Neural progenitor cell (in vitro differentiated cells): ENCODE measurements around the gene TXNDC11. TPM values are rescaled to one million over a fixed set of nuclear protein-coding genes. Genes with fewer than 3 reads are reported as not detected.

Source experiments
- DNase-seq: peaks from one replicate; pipeline ENCODE4 v3.0.0-alpha.2; 2016; ENCODE audit warnings: low spot score
- H2AFZ ChIP-seq: fragments of 200-600 bp; sonication (generic); replicated peaks from 2 replicates; pipeline ENCODE4 v1.6.1; 2016; ENCODE audit warnings: antibody characterized with exemption
- H3F3A ChIP-seq: fragments of 200-600 bp; sonication (generic); 2 replicates; pipeline ENCODE4 v1.6.1; 2016; ENCODE audit warnings: antibody characterized with exemption, low read depth
- H3K27ac ChIP-seq: fragments of 200-600 bp; sonication (generic); 2 replicates; pipeline ENCODE4 v1.5.1; 2016; ENCODE audit warnings: mild to moderate bottlenecking
- H3K27me3 ChIP-seq: fragments of 200-600 bp; sonication (generic); 2 replicates; pipeline ENCODE4 v1.6.1; 2016; ENCODE audit warnings: mild to moderate bottlenecking, moderate library complexity
- H3K36me3 ChIP-seq: fragments of 200-600 bp; sonication (generic); 2 replicates; pipeline ENCODE4 v1.5.1; 2016
- H3K4me1 ChIP-seq: fragments of 200-600 bp; sonication (generic); 2 replicates; pipeline ENCODE4 v1.6.1; 2016; ENCODE audit warnings: mixed run types
- H3K4me2 ChIP-seq: fragments of 200-600 bp; sonication (generic); 2 replicates; pipeline ENCODE4 v1.6.1; 2016
- H3K4me3 ChIP-seq: fragments of 200-600 bp; sonication (generic); 2 replicates; pipeline ENCODE4 v1.5.1; 2016
- H3K79me2 ChIP-seq: fragments of 200-600 bp; sonication (generic); 2 replicates; pipeline ENCODE4 v1.6.1; 2016; ENCODE audit warnings: low read depth
- H3K9ac ChIP-seq: fragments of 200-600 bp; sonication (generic); 2 replicates; pipeline ENCODE4 v1.6.1; 2016
- H3K9me3 ChIP-seq: fragments of 200-600 bp; sonication (generic); 2 replicates; pipeline ENCODE4 v1.5.1; 2016; ENCODE audit warnings: low read depth
- H4K20me1 ChIP-seq: fragments of 200-600 bp; sonication (generic); 2 replicates; pipeline ENCODE4 v1.6.1; 2016; ENCODE audit warnings: low read depth
- H3K27ac Mint-ChIP-seq: 3 replicates; pipeline ENCODE4 v1.8.0; 2021; ENCODE audit warnings: mixed read lengths
- H3K27me3 Mint-ChIP-seq: 2 replicates; pipeline ENCODE4 v1.8.0; 2022; ENCODE audit warnings: low read depth, mild to moderate bottlenecking, inconsistent platforms, moderate library complexity, mixed read lengths; ENCODE audit not compliant: insufficient read depth
- H3K36me3 Mint-ChIP-seq: 3 replicates; pipeline ENCODE4 v1.8.0; 2021; ENCODE audit warnings: mixed read lengths
- H3K4me1 Mint-ChIP-seq: 3 replicates; pipeline ENCODE4 v1.8.0; 2021; ENCODE audit warnings: mixed read lengths
- H3K4me3 Mint-ChIP-seq: 3 replicates; pipeline ENCODE4 v1.8.0; 2021; ENCODE audit warnings: mild to moderate bottlenecking, moderate library complexity, mixed read lengths
- H3K9me3 Mint-ChIP-seq: 3 replicates; pipeline ENCODE4 v1.8.0; 2020; ENCODE audit warnings: mixed read lengths
- EZH2 ChIP-seq: fragments of 200-600 bp; sonication (generic); IDR thresholded peaks from 2 replicates; pipeline ENCODE4 v1.6.1; 2017; ENCODE audit warnings: antibody characterized with exemption, mild to moderate bottlenecking, moderate library complexity
- EZH2phosphoT487 ChIP-seq: fragments of 200-600 bp; sonication (generic); IDR thresholded peaks from 2 replicates; pipeline ENCODE4 v1.6.1; 2017; ENCODE audit warnings: antibody characterized with exemption
- total RNA-seq: library from RNA; depleted of rRNA; stranded (reverse); fragments of >200 nt; gene quantifications from 2 replicates; pipeline ENCODE4 v1.2.3, GENCODE V29; 2015; ENCODE audit warnings: low replicate concordance
- TF ChIP-seq, protein P1 (sequence below): fragments of 200-600 bp; sonication (generic); IDR thresholded peaks from 2 replicates; pipeline ENCODE4 v1.5.1; 2017; ENCODE audit warnings: antibody characterized with exemption, mild to moderate bottlenecking

TXNDC11 gene
- total RNA-seq, 1 donor from 2014 or later: 7.4 TPM

GRCh38 chr16:11716336-11716735 is 26.3 kb downstream of the TXNDC11 start:
- Mint-ChIP-seq H3K27ac (no peak overlapping the region), H3K27me3 (peaks cover 2% of the 10 kb centered on the region), H3K4me3 (no peak overlapping the region), H3K36me3 (peaks cover 13% of the 10 kb centered on the region), H3K4me1 (peaks cover 2% of the 10 kb centered on the region), H3K9me3 (no peaks in the 10 kb centered on the region)
- H3K79me2 ChIP-seq: no peaks in the 10 kb centered on the region
- no peaks in the 10 kb centered on the region for H3K27me3 ChIP-seq
- no peaks in the 10 kb centered on the region for H3F3A ChIP-seq
- H3K9me3 ChIP-seq: no peaks in the 10 kb centered on the region
- no peak for DNase-seq
- H2AFZ ChIP-seq: no peak overlapping the region
- no peaks in the 10 kb centered on the region for H3K36me3 ChIP-seq
- no peaks in the 10 kb centered on the region for H4K20me1 ChIP-seq
- TF ChIP-seq EZH2 (no peak), EZH2phosphoT487 (no peak)
- TF ChIP-seq, protein P1, sequence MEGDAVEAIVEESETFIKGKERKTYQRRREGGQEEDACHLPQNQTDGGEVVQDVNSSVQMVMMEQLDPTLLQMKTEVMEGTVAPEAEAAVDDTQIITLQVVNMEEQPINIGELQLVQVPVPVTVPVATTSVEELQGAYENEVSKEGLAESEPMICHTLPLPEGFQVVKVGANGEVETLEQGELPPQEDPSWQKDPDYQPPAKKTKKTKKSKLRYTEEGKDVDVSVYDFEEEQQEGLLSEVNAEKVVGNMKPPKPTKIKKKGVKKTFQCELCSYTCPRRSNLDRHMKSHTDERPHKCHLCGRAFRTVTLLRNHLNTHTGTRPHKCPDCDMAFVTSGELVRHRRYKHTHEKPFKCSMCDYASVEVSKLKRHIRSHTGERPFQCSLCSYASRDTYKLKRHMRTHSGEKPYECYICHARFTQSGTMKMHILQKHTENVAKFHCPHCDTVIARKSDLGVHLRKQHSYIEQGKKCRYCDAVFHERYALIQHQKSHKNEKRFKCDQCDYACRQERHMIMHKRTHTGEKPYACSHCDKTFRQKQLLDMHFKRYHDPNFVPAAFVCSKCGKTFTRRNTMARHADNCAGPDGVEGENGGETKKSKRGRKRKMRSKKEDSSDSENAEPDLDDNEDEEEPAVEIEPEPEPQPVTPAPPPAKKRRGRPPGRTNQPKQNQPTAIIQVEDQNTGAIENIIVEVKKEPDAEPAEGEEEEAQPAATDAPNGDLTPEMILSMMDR: no peak
- H3K9ac ChIP-seq: peak overlapping the region; percentile 2
- no peaks in the 10 kb centered on the region for H3K4me1 ChIP-seq
- no peak overlapping the region for H3K27ac ChIP-seq
- H3K4me3 ChIP-seq: no peak overlapping the region
- H3K4me2 ChIP-seq: no peak overlapping the region

- no peaks in the 10 kb centered on the region for H3K9me3 ChIP-seq
- Mint-ChIP-seq H3K4me1 (peaks cover 2% of the 10 kb centered on the region), H3K27me3 (peaks cover 3% of the 10 kb centered on the region), H3K27ac (no peak overlapping the region), H3K9me3 (no peaks in the 10 kb centered on the region), H3K4me3 (no peak overlapping the region), H3K36me3 (peaks cover 13% of the 10 kb centered on the region)
- TF ChIP-seq EZH2phosphoT487 (no peak), EZH2 (no peak)
- TF ChIP-seq, protein P1: no peak
- H4K20me1 ChIP-seq: no peaks in the 10 kb centered on the region
- H3K27me3 ChIP-seq: no peaks in the 10 kb centered on the region
- H3K9ac ChIP-seq: no peak overlapping the region
- H3F3A ChIP-seq: no peaks in the 10 kb centered on the region
- H3K4me1 ChIP-seq: no peaks in the 10 kb centered on the region
- no peak overlapping the region for H2AFZ ChIP-seq
- no peak overlapping the region for H3K27ac ChIP-seq
- no peaks in the 10 kb centered on the region for H3K36me3 ChIP-seq
- no peak overlapping the region for H3K4me3 ChIP-seq
- DNase-seq: no peak
- H3K4me2 ChIP-seq: no peak overlapping the region
- H3K79me2 ChIP-seq: no peaks in the 10 kb centered on the region
These were observed 27.3 kb downstream of the TXNDC11 start for GRCh38 chr16:11715246-11715947.

GRCh38 chr16:11712122-11712521 is 30.5 kb downstream of the TXNDC11 start:
- no peaks in the 10 kb centered on the region for H3K9me3 ChIP-seq
- H3K4me2 ChIP-seq: no peak overlapping the region
- H3K27ac Mint-ChIP-seq: no peak overlapping the region
- H3K27me3 ChIP-seq: no peaks in the 10 kb centered on the region
- no peak for DNase-seq
- H3K4me3 ChIP-seq: no peak overlapping the region
- peaks cover 9% of the 10 kb centered on the region for H3K36me3 Mint-ChIP-seq
- no peaks in the 10 kb centered on the region for H3K9me3 Mint-ChIP-seq
- H3K4me1 ChIP-seq: no peaks in the 10 kb centered on the region
- no peaks in the 10 kb centered on the region for H3K36me3 ChIP-seq
- no peaks in the 10 kb centered on the region for H3F3A ChIP-seq
- H3K27me3 Mint-ChIP-seq: peaks cover 4% of the 10 kb centered on the region
- H3K4me1 Mint-ChIP-seq: peaks cover 2% of the 10 kb centered on the region
- H3K79me2 ChIP-seq: no peaks in the 10 kb centered on the region
- H2AFZ ChIP-seq: no peak overlapping the region
- no peak for TF ChIP-seq EZH2
- TF ChIP-seq EZH2phosphoT487: no peak
- TF ChIP-seq, protein P1: no peak
- no peaks in the 10 kb centered on the region for H4K20me1 ChIP-seq
- H3K4me3 Mint-ChIP-seq: no peak overlapping the region
- no peak overlapping the region for H3K27ac ChIP-seq
- no peak overlapping the region for H3K9ac ChIP-seq
